Caco-2 (cell line): ENCODE results near the gene FOXF1. TPM values are rescaled to one million over a fixed set of nuclear protein-coding genes. Genes with fewer than 3 reads are reported as not detected.
A peak's percentile ranks its signal among the peaks of the same experiment; 100 is the strongest.

Experiments
- BruUV-seq: library from RNA; stranded (reverse); fragments of 400-500 nt; replicated peaks from 2 replicates; lab custom pipeline; 2021; lab: Mats Ljungman, UMichigan
- CTCF ChIA-PET: fragments of 300-600 bp; sonication (Branson Sonifier 250); formaldehyde crosslinking; loops from one replicate; lab custom pipeline; 2022; ENCODE audit warnings: antibody characterized with exemption; lab: Charles Lee
- POLR2A ChIA-PET: fragments of 300-600 bp; sonication (Branson Sonifier 250); formaldehyde crosslinking; loops from one replicate; lab custom pipeline; 2022; ENCODE audit warnings: antibody characterized with exemption; lab: Charles Lee
- DNase-seq, 2 experiments: peaks; one replicate each; pipeline versions ENCODE4 v3.0.0 to v3.0.0-alpha.2; 2020 to 2022
- H3K27me3 ChIP-seq: replicated peaks from 2 replicates; pipeline ENCODE4 v1.6.0; 2011; ENCODE audit warnings: low read length; ENCODE audit not compliant: control insufficient read depth, insufficient read depth
- H3K36me3 ChIP-seq: 2 replicates; pipeline ENCODE4 v1.5.1; 2011; ENCODE audit warnings: low read length; ENCODE audit not compliant: control insufficient read depth, insufficient read depth
- H3K4me1 ChIP-seq: fragments of 250-450 bp; sonication (Bioruptor Pico); 2 replicates; pipeline ENCODE4 v1.5.1; 2020; ENCODE audit warnings: mild to moderate bottlenecking
- H3K4me3 ChIP-seq: 2 replicates; pipeline ENCODE4 v1.5.1; 2011; ENCODE audit warnings: low read depth, mild to moderate bottlenecking, control low read depth, low read length
- H3K9me3 ChIP-seq: fragments of 250-450 bp; sonication (Bioruptor Pico); 2 replicates; pipeline ENCODE4 v1.5.1; 2020; ENCODE audit warnings: mild to moderate bottlenecking, moderate library complexity
- H3K27ac Mint-ChIP-seq: one replicate; pipeline ENCODE4 v1.8.0; 2022; ENCODE audit warnings: mixed read lengths; ENCODE audit not compliant: unreplicated experiment
- H3K27me3 Mint-ChIP-seq: one replicate; pipeline ENCODE4 v1.8.0; 2022; ENCODE audit warnings: mixed read lengths; ENCODE audit not compliant: insufficient read depth, unreplicated experiment
- H3K36me3 Mint-ChIP-seq: one replicate; pipeline ENCODE4 v1.8.0; 2022; ENCODE audit warnings: mild to moderate bottlenecking, mixed read lengths; ENCODE audit not compliant: insufficient read depth, unreplicated experiment
- H3K4me1 Mint-ChIP-seq: one replicate; pipeline ENCODE4 v1.8.0; 2022; ENCODE audit warnings: low read depth, mixed read lengths; ENCODE audit not compliant: unreplicated experiment
- H3K4me3 Mint-ChIP-seq: one replicate; pipeline ENCODE4 v1.8.0; 2022; ENCODE audit warnings: mild to moderate bottlenecking, moderate library complexity, mixed read lengths; ENCODE audit not compliant: unreplicated experiment
- H3K9me3 Mint-ChIP-seq: one replicate; pipeline ENCODE4 v1.8.0; 2022; ENCODE audit warnings: mixed read lengths; ENCODE audit not compliant: unreplicated experiment
- CTCF ChIP-seq, 2 experiments: fragments of 200-600 bp in 1 of 2; IDR thresholded peaks; 1 replicate in 1 of 2; 2 replicates in 1 of 2; pipeline versions ENCODE4 v1.5.1 to v1.8.0; 2011 to 2022; ENCODE audit warnings: antibody characterized with exemption in 1 of 2, control low read depth in 1 of 2, inconsistent platforms in 1 of 2, low read depth in 1 of 2, low read length in 1 of 2, mild to moderate bottlenecking in 1 of 2, moderate library complexity in 1 of 2; ENCODE audit not compliant: insufficient read depth in 1 of 2, severe bottlenecking in 1 of 2, unreplicated experiment in 1 of 2
- intact Hi-C: fragments of 100-400 bp; cut with micrococcal nuclease; formaldehyde crosslinking; loops from one replicate; pipeline ENCODE4 v1.10.0; 2022; ENCODE audit not compliant: unreplicated experiment
- total RNA-seq: library from RNA; stranded (reverse); gene quantifications from 2 replicates; pipeline ENCODE4 v1.2.3, GENCODE V29; 2022

Gene FOXF1
- total RNA-seq, 1 experiment from 2014 or later: 0.09 TPM

- no peaks in the 10 kb centered on the region for H3K9me3 ChIP-seq
- no peak for DNase-seq
- Mint-ChIP-seq H3K9me3 (no peaks in the 10 kb centered on the region), H3K4me3 (peak overlapping the region; percentile 98), H3K4me1 (peaks cover 8% of the 10 kb centered on the region), H3K36me3 (peaks cover 12% of the 10 kb centered on the region), H3K27me3 (no peaks in the 10 kb centered on the region), H3K27ac (peak overlapping the region; percentile 99)
- POLR2A ChIA-PET: interaction anchor here (0.8 kb wide), 1 partner anchor 507 kb away, joined by 3 read pairs; no protein-coding TSS in a partner anchor
- no peaks in the 10 kb centered on the region for H3K4me1 ChIP-seq
- peak overlapping the region; percentile 88 for H3K4me3 ChIP-seq
- CTCF ChIA-PET: no interaction called here
- H3K27me3 ChIP-seq: no peaks in the 10 kb centered on the region
- TF ChIP-seq CTCF (IDR thresholded peaks at IDR 0.05; ENCODE audit: insufficient read depth in 1 of 2, low read depth in 1 of 2, low read length in 1 of 2, severe bottlenecking in 1 of 2, unreplicated experiment in 1 of 2): no peak
- no peaks in the 10 kb centered on the region for H3K36me3 ChIP-seq
- intact Hi-C loops: loop anchor here (10.0 kb wide), 1 partner anchor 829 kb away; the partner anchor contains the start of gene FBXO31
- no TSS peak for BruUV-seq
Observed at GRCh38 chr16:86555704-86556075, 45.4 kb downstream of the FOXF1 start.

GRCh38 chr16:86556576-86556975 is 46.2 kb downstream of the FOXF1 start:
- ChIA-PET CTCF (no interaction called here), POLR2A (no interaction called here)
- intact Hi-C loops: loop anchor here (10.0 kb wide), 1 partner anchor 828 kb away; the partner anchor contains the start of gene FBXO31
- Histone ChIP-seq H3K36me3 (no peaks in the 10 kb centered on the region), H3K4me1 (no peaks in the 10 kb centered on the region), H3K4me3 (no peak overlapping the region), H3K9me3 (no peaks in the 10 kb centered on the region), H3K27me3 (no peaks in the 10 kb centered on the region)
- Mint-ChIP-seq H3K36me3 (peaks cover 12% of the 10 kb centered on the region), H3K9me3 (no peaks in the 10 kb centered on the region), H3K27ac (no peak overlapping the region), H3K4me3 (peak overlapping the region; percentile 98), H3K27me3 (no peaks in the 10 kb centered on the region), H3K4me1 (peaks cover 8% of the 10 kb centered on the region)
- TF ChIP-seq CTCF (IDR thresholded peaks at IDR 0.05; ENCODE audit: insufficient read depth in 1 of 2, low read depth in 1 of 2, low read length in 1 of 2, severe bottlenecking in 1 of 2, unreplicated experiment in 1 of 2): no peak
- no peak for DNase-seq
- BruUV-seq: no TSS peak

- POLR2A ChIA-PET: no interaction called here
- H3K4me1 ChIP-seq: no peaks in the 10 kb centered on the region
- peak in 1 of 2 experiments; percentile 2 for DNase-seq
Observed at GRCh38 chr16:86557587-86557986, 47.3 kb downstream of the FOXF1 start.

More at GRCh38 chr16:86557587-86557986, 47.3 kb downstream of the FOXF1 start:
- Mint-ChIP-seq H3K9me3 (no peaks in the 10 kb centered on the region), H3K27ac (no peak overlapping the region), H3K27me3 (peaks cover 3% of the 10 kb centered on the region), H3K4me1 (peaks cover 8% of the 10 kb centered on the region), H3K4me3 (no peak overlapping the region), H3K36me3 (peaks cover 12% of the 10 kb centered on the region)
- intact Hi-C loops: loop anchor here (10.0 kb wide), 1 partner anchor 827 kb away; the partner anchor contains the start of gene FBXO31
- H3K36me3 ChIP-seq: no peaks in the 10 kb centered on the region
- no TSS peak for BruUV-seq
- no peaks in the 10 kb centered on the region for H3K9me3 ChIP-seq
- H3K27me3 ChIP-seq: no peaks in the 10 kb centered on the region
- CTCF ChIA-PET: no interaction called here
- no peak overlapping the region for H3K4me3 ChIP-seq
- no peak for TF ChIP-seq CTCF (IDR thresholded peaks at IDR 0.05; ENCODE audit: insufficient read depth in 1 of 2, low read depth in 1 of 2, low read length in 1 of 2, severe bottlenecking in 1 of 2, unreplicated experiment in 1 of 2)
